ENCODE measurements around the gene ZNF282.
"Not testable (repeated sequence)": the region's sequence is repeated elsewhere in the genome, so short reads cannot be mapped to it uniquely, and the experiment has no call there.

The ZNF282 gene

DNA sequence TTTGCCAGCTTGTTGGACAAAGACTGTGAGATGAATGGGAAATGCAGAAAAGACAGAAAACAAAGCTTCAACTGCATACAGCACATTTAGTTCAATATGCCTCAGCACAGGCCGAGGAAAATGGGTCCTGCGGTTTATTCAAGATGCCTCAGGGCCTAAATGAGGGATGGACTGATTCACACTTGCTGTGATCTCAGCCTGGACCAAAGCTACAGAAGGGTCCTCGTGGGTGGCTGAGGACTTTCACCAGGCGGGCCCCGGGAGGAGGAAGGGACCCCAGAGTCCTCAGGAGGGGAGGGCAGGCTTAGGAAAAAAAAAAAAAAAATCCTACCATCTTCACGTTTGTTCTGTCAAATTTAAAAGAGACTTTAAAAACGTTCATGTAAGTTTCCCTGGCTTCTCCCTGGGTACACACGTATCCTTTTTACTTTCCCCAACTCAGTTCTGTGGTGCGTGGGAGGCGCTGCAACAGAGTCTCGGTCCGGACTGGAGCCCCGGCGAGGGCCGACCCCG, 66.0 kb downstream of the ZNF282 start:
- DNase-seq = no peak

DNA sequence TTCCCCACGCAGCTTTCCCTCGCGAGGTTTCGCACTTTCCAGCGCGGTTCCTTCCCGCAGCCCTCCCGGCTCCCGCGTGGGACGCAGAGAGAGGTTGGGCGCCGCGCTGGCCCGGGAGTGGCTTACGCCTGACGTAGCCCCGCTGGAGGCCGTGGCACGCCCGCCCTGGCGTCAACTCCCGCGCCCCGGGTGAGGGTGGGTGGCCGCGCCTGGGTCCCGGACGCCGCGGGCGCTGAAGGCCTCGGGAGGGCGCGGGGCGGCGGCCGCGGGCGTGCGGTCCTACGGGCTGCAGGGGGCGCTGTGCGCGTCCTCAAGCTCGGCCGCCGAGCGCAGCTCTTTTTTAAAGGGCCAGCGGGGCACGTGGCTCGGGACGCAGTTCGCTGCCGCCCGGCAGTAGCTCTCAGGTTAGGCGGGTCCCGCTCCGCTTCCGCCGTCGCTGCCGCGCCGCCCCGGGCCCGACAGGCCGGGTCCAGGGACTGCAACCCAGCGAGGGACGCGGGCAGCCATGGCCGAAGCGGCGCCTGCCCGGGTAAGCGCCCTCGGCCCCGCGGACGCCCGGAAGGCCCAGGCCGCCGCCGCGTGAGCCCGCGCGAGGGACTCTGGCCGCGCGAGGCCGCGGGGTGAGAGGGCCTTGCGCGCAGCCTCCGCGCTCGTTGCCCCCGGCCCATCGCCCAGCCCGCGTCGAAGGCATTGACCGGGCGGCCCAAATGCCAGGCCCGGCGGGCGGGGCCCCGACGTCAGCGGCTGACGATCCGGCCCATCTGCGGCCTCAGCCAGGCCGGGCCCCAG, 66.7 kb downstream of the ZNF282 start, which contains the start of gene ZNF783:
Gene ZNF783 (plus strand): TSS at position 368 of the 789 bp plus-strand sequence. CDS start 138 bp downstream, at position 506.
- peak; percentile 95 for DNase-seq

DNA sequence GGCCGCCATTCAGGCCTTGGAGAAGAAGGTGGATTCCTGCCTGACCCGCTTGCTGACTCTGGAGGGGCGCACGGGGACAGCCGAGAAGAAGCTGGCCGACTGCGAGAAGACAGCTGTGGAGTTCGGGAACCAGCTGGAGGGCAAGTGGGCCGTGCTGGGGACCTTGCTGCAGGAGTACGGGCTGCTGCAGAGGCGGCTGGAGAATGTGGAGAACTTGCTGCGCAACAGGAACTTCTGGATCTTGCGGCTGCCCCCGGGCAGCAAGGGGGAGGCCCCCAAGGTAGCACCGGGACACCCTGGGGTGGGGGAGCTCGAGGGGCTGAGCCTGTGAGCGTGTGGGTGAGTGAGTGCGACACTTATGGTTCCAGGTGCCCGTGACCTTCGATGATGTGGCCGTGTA, 71.1 kb downstream of the ZNF282 start:
- no peak for DNase-seq

DNA sequence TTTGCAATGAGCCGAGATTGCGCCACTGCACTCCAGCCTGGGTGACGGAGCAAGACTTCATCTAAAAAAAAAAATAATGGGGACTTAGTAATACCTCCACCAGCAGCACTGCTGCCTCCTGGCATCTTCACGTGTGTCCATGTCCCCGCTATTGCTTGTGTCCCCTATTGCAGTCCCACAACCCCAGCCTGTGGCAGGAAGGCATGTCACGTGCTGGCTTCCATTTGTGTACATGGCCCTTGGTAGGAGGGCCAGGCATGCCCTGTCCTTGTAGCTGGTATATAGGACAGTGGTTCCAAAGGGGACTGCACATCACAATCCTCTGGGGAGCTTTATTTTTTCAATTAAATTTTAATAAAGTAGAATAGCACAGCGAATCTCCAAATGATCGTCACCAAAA, 72.4 kb downstream of the ZNF282 start:
- no peak for DNase-seq

DNA sequence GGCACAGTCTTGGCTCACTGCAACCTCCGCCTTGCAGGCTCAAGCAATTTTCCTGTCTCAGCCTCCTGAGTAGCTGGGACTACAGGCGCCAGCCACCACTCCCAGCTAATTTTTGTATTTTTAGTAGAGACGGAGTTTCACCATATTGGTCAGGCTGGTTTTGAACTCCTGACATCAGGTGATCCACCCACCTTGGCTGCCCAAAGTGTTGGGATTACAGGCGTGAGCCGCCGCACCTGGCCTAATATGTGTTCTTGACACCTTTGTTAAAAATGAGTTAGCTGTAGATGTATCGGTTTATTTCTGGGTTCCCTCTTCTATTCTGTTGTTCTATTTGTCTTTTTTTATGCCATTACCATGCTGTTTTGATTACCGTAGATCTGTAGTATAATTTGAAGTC, 79.1 kb downstream of the ZNF282 start:
- not testable (repeated sequence) for DNase-seq

All from eye (tissue), 1 donor.